CD4-positive, alpha-beta T cell treated with Interleukin-17A for 1 hour (primary cell): ENCODE results near the gene SCAF1.

Experiments
- DNase-seq: peaks from one replicate; pipeline ENCODE4 v3.0.0-alpha.2; 2020

Gene SCAF1

DNA sequence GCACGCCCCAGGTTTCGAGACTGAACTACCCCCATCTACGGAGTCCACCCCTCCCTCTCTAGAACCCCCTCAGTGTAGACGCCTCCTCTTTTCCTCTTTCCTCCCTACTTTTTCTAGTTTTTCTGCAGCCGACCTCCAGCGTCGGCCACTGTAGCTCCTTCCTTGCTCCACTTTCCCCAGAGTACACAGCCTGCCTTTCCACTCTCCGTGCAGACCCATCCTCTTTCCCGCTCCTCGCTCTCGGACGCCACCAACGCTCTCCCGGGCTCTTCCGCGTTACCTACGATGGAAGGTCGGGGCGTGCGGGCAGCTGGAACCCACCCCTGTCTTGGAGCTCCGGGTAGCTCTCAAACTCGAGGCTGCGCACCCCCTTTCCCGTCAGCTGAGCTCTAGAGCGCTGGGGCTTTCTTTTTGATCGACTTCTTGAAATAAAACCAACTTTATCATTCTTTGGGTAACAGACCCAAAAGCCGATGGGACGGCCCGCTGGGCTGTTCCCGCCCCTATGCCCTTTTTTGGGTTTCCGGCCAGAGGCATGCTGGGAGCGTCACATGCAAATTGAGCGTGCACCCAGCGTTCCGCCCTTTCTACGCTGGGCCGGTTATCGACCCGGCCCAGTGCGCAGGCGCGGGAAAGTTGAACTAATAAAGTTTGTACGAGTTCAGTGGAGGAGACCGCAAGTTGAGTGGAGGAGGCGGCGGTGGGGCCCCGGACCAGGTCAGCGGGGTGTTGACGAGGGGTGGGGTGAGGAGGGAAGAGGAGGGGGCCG, 23.5 kb downstream of the SCAF1 start, which contains the start of the genes BCL2L12 and IRF3:
Gene BCL2L12 (plus strand): TSS at position 583 of the 769 bp plus-strand sequence. CDS start 760 bp downstream, outside the sequence.
Gene IRF3 (minus strand): TSS at position 507 of the 769 bp plus-strand sequence. CDS start 1,019 bp downstream, outside the sequence.
- DNase-seq, result peak; percentile 99

DNA sequence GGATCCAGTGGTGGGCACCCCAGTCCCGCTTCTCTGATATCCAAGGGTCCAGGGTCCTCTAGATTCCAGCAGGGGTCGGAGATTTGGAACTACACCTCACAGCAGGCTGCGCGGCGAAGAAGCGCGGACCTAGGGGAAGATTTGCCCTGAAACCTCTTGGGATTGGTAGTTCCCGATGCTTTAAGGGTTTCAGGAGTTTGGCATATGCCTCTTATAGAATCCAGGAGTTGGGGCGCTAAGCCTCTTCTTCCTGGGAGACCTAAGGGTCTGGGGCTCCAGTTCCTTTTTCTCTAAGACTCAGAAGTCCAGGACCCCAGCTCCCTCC, 24.1 kb downstream of the SCAF1 start:
- DNase-seq, result no peak

DNA sequence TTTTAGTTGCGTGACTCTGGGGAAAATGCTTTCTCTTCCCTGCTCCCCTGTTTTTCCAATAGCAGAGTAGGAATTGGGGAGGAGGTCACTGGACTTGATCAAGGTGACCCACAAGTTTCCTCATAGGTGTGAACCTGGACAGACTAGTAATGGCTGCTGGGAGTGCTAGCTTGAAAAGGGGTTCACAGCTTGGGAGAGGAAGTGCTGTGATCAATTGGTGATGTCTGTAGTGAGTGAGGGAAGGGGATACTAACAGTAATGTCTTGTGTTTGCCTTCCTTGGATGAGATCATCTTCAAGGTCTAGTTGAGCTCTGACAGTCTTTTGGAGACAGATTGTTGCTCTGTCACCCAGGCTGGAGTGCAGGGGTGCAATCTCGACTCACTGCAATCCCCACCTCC, 25.5 kb downstream of the SCAF1 start:
- DNase-seq, result no peak

DNA sequence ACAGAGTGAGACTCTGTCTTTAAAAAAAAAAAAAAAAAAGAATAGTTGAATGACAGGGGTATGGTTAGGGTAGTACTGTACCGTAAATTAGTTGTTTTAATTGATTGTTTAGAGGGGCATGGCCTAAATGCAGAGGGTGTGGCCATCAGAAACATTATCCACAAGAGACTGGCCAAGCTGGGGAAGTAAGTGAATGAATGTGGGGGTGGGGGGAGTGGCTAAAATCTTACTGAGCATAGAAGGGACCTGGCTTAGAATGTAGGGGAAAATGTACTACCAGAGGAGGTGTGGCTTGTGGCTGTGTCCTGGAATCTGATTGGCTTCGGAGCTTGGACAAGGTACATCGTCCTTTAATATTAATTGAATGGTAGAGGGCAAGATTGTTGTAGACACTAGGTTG, 27.5 kb downstream of the SCAF1 start:
- DNase-seq, result no peak

DNA sequence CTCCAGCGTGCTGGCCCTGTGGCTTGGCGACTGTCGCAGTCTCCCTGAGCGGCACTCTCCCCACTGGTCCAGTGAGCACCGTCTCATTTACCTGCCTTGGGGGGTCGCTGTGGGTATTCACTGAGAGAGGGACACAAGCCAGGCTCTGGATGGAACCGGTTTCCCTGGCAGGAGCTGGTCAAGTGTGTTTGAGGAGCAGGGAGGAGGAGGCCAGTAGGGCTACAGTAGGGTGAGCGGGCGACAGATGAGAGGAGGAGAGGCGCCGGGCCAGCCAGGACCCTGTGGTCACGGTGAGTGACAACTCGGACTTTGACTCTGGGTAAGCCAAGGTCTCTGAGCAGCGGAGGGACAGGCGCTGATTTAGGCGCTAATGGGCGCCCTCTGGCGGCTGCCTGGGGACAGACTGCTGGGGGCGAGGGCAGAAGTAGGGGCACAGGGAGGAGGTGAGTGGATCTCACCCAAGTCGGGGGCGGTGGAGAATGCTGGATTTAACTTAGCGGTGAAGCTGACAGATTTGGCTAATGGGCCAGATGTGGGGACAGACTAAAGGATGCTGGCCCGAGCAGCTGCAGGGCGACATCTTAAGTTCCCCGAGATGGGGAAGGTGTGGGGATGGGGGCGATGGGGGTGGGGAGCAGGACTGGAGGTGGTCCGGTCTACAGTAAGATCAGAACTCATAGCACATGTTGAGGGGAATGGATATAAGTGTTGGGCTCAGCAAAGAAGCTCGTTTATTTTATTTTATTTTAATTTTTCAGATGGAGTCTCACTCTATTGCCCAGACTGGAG, 30.3 kb downstream of the SCAF1 start:
- peak; percentile 82 for DNase-seq

DNA sequence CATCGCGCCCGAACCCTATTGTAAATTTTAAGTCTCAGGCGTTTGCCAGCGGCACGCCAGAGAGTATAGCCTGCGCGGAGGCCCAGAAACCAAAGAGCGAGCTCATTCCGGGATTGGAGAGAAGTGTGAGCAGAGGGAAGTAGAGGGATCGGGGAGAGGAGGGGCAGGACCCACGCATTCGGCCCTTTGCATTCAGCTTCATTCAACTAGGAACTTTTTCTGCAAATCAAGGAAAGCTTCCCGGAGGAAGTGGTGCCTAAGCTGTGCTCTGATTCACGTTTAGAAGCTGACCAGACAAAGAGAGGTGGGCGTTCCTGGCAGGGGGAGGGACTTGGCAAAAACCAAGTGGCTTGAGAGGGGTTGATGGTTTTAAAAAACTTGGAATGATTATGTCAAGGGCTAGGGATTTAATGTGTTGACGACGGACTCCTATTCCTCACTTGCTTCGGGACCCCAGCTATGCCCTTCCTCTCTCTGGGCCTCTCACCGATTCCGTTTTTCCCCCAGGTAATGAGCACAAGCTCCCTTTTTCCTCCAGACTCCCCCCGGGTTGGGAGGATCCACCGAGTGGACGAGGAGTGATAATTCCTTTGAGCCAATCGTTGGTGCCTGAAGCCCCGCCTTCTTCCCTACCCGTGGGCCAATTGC, 34.3 kb downstream of the SCAF1 start:
- no peak for DNase-seq

DNA sequence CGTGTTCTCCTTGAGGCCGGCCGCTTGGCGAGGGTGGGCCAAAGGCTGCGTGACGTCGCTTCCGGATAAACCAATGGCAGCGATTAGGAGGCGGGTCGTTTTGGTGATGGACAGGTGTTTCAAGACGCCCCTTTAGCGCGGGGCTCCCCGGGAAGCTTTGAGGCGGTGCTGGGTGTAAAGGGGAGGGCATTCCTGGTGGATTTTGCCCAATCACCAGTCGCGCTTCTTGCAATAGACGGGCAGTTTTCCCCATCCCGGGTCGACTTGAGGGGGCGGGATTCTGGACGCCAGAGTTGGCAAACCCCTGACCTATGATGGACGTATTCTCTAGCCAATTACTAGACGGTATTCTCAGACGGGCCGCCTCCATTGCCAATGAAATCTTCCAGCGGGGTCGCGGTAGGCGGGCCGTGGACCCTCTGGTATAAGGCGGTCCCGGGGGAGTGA, 34.8 kb downstream of the SCAF1 start:
- DNase-seq, result peak; percentile 100

DNA sequence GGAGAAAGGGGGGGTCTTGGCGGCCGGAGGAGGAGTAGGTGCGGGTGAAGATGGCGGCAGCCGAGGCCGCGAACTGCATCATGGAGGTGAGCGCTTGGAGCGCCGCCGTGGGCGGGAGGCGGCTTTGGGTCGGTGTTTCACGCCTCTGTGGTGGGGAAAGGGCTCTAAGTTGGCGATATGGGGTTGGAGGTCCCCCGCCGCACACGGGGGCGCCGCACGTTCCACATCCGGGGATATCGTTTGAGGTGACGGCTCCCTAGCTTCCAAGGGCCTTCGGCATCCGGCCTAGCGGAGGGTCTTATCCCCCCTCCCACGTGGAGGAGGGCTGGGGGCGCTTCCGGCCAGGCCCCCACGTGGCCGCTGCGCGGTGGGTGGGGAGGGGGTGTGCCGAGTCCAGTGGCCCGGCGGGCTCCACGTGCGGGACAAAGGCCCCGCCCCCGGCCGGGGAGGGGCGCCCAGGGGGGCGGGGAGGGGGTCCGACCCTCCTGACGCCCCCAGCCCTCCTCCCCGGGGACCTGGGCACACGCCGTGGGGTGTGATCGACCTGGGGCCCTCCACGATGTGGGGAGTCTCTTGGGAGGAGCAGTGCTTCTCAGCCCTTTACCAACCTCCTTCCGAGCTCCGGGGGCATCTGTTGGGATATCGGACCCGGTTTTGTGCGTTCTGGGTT, 35.4 kb downstream of the SCAF1 start, which contains the start of gene PRMT1:
Gene PRMT1 (plus strand): TSS at position 41 of the 670 bp plus-strand sequence. CDS start 10 bp downstream, at position 51.
- DNase-seq, result no peak

DNA sequence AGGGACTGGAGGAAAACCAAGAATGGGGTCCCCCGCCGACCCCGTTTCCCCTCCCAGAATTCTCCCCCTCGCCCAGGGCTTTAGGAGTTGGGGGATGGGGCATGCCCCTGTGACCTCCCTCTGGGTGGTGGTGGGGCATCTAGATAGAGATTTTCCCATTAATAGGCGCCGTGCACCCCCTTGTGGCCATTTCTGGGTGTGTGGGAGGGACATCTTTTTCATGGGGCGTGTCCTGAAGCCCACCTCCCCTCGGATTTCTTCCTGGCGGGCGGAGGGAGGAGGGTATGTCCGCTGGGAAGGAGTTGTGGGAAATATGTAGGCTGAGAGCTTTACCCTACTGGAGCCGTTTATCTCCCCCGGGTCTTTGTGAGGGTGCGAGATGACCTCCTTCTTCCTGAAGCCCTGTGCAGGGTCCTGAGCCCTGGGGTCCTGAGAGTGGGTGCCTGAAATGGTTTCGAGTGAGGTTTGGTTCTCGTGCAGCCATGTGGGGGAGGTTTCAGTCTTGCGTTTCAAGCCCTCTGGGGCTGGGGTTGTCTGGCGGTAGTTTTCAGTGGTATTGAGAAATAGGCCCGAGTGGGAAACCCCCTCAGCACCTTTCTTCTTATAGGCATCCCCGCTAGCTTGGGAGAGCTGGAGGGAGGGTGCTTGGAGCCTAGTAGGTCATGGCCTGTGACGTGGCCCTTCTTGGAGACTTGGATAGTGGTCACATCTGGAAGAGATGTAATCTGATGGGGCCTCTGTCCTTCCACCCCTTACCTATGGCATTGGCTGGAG, 36.1 kb downstream of the SCAF1 start:
- DNase-seq, result peak; percentile 87

DNA sequence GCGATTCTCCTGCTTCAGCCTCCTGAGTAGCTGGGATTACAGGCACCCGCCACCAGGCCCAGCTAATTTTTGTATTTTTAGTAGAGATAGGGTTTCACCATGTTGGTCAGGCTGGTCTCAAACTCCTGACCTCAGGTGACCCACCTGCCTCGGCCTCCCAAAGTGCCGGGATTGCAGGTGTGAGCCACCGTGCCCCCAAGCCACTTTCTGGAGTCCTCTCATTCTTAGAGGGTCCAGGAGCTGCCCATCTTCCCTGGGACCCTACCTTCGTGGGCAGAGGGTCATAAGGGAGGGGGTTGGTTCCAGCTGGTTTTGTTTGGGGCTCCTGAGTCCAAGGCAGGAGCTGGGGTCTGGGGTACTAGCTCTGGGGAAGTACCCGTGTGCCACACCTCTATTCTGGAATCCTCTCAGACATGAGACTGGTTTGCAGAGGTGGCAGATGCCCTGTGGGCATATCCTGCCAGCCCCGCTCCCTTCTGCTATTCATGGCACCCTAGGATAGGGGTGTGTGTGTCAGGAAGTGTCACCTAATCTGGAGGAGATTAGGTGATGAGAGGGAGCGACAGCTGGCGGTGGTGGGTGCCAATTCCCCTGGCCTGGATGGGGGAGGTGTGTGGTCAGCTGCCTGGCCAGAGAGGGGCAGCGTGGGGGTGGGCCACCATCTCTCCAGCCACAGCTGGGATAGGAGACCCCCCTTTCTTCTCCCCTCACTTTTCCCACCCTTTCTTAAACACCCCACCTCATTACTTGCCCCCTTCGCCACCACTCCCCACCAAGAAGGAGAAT, 37.2 kb downstream of the SCAF1 start:
- DNase-seq, result no peak

DNA sequence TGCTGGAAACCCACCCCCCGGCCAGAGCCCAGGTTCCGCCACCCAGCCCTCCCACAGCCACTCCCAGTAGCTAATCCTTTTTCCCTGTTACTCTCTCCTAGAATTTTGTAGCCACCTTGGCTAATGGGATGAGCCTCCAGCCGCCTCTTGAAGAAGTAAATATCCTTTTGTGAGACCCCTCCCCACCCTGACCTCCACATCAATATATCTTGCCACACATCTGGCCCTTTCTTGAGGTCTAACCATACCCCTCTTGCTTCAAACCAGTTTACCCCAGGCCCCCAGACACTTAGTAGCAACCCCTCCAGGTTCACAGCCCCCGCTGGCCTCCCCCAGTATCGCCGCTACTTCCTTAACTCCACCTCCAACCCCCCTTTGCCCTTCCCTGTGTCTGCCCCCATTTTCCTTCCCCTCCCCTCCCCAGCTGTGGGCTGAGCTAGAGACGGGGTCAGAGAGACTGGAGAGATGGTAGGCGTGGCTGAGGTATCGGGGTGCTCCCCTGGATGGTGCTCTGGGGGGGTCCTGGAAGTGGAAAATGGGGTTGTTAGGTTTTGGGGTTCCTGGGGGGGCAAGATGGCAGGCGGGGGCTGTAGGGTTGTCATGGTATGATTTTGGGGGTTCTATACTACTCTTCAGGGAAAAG, 37.9 kb downstream of the SCAF1 start:
- no peak for DNase-seq

DNA sequence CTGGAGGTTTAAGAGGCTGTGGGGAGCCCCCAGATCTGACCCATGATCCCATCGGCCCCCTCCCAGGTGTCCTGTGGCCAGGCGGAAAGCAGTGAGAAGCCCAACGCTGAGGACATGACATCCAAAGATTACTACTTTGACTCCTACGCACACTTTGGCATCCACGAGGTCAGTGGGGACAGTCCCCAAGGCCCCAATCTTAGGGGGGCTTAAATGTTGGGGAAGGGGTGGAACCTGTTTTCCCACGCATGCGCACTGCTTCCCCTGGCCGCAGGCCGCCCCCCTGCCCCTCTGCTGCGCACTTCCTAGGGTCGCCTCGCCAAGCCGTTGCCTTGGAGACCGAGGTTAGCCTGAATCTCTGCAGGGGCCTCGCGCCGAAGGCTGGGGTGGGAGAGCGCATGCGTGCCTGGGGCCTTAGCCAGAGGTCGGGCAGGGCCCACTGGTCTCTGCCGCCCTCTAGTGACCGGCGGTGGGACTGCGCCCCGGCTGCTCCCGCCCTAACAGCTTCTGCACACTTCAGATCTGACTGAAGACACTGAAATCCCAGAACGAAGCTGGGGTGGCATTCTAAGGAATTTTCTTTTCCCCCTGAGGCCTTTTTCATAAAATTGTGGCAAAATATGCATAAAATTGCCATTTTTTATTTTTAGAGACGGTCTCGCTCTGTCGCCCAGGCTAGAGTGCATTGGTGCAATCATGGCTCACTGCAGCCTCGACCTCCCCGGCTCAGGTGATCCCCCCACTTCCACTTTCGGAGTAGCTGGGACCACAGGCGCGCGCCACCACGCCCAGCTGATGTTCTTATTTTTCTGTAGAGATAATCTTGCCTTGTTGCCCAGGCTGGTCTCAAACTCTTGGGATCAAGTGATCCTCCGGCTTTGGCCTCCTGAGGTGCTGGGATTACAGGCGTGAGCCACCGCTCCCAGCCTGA, 38.7 kb downstream of the SCAF1 start:
- DNase-seq, result peak; percentile 93

DNA sequence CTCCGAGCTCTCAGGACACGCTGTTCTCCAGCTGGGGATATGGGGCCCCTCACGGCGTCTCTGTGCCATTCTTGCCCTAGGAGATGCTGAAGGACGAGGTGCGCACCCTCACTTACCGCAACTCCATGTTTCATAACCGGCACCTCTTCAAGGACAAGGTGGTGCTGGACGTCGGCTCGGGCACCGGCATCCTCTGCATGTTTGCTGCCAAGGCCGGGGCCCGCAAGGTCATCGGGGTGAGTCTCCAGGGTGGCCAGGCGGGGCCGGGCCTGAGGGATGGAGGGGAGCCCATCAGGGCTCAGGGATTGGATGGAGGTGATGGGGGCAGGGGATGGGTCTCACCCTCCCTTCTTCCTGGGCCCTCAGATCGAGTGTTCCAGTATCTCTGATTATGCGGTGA, 39.8 kb downstream of the SCAF1 start:
- no peak for DNase-seq

DNA sequence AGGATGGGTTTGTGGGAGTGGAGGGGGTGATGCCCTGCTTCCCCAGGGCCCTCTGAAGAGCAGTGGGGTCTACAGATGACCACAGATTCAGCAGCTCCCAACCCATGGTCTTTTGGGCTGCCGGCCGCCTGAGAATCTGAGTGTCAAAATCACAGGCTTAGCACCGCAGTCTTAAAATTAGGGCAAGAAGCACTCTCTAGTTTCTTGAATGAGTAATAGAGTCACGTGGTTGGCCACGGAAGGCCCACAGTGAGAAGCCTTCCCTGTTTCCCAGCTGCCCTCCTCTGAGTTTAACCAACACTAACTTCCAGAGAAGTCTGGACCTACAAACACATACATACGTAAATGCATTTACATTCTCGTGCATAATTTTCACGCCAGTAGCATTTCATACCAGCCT, 40.3 kb downstream of the SCAF1 start:
- DNase-seq, result no peak

DNA sequence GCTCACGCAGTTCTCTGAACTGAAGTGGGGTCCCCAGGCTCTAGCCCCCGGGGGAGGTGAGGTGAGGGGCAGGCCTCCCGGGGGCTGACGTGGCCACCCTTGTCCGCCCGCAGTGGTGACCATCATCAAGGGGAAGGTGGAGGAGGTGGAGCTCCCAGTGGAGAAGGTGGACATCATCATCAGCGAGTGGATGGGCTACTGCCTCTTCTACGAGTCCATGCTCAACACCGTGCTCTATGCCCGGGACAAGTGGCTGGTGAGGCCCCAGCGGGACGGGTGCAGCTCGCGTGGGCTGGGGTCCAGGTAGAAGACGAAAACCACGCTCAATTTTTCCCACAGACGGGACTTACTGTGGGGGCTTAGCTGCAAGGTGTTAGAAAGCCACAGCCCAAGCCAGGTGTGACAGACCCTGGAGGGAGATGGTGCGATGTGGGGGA, 41.8 kb downstream of the SCAF1 start:
- no peak for DNase-seq

DNA sequence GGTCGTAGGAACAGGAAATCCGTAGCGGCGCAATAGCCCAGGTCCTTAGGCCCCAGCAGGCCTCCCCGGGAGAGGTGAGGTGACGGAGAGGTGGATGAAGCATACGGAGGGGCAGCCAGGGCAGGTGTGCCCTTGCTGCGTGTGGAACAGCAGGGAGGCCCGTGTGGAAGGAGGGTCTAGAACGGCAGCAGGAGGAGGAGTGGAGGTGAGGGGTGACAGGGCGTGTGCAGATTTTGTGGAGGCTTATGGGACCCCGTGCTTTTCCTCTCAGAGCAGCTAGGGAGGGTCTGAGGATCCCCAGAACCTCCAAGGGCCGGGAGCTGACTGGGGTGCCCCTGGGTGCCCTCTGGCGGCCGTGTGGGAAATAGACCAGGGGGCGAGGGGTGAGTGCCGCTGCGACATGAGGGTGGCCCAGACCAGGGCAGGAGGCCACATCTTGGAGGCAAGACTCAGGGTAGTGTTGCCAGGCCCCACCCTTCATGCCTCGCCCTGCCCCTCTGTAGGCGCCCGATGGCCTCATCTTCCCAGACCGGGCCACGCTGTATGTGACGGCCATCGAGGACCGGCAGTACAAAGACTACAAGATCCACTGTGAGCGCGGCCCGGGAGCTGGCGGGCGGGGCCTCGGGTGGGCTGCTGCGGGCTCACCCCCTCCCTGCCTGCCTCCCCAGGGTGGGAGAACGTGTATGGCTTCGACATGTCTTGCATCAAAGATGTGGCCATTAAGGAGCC, 42.4 kb downstream of the SCAF1 start:
- peak; percentile 36 for DNase-seq

DNA sequence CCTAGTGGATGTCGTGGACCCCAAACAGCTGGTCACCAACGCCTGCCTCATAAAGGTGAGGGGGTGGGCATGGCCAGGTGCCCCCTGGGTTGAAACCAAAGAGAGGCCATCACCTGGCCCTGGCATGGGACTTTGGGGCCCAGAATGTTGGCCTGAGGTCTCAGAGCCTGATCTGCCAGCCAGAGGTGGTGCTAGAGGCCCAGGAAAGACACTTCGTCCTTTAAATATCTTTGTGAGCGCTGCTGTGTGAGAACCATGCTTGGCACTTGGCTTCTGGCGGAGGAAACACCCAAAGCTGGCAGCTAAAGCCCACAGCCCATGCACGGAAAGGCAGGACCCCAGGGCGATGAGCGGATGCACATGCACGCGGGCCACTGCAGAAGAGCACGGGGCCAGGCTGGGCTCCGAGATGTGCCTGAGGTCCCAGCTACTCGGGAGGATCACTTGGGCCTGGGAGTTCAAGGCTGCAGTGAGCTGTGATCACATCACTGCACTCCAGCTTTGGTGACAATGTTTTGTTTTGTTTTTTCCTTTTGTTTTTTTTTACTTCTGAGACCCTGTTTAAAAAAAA, 43.1 kb downstream of the SCAF1 start:
- no peak for DNase-seq

DNA sequence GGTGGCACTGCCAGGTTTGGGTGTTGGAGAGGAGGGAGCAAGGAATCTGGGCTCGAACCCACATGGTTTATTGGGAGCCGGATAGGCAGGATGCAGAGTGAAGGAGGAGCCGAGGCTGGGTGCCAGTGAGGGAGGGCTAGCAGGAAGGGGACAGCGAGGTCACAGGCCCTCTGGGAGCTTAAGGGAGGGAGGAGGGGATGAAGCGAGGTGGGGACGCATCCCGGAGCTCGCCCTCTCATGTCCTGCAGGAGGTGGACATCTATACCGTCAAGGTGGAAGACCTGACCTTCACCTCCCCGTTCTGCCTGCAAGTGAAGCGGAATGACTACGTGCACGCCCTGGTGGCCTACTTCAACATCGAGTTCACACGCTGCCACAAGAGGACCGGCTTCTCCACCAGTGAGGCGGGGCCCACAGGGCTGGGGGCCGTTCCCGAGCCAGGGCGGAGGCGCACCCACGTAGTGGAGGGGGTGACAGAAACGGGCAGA, 43.9 kb downstream of the SCAF1 start:
- DNase-seq, result no peak
